Measurements from ENCODE around the gene FAM131A.

FAM131A gene

GRCh38 chr3:184378651-184379357 is 41.4 kb downstream of the FAM131A start:
- no peak for ATAC-seq

GRCh38 chr3:184379358-184380184 is 42.2 kb downstream of the FAM131A start, which contains the start of gene CHRD:
Gene CHRD (plus strand): TSS chr3:184380054. CDS start chr3:184380319, 265 bp downstream.
- ATAC-seq: no peak

- peak; percentile 10 to 15 for ATAC-seq
These were observed 42.8 kb downstream of the FAM131A start for GRCh38 chr3:184380185-184380626.

GRCh38 chr3:184380627-184381260 is 43.3 kb downstream of the FAM131A start:
- ATAC-seq: peak; percentile 18 to 30

GRCh38 chr3:184381261-184382224 is 44.1 kb downstream of the FAM131A start:
- ATAC-seq: no peak

- no peak for ATAC-seq
These were observed 45.1 kb downstream of the FAM131A start for GRCh38 chr3:184382326-184383032.

- ATAC-seq: no peak
These were observed 45.8 kb downstream of the FAM131A start for GRCh38 chr3:184383033-184383740.

- no peak for ATAC-seq
These were observed 46.9 kb downstream of the FAM131A start for GRCh38 chr3:184384342-184384741.

- no peak for ATAC-seq
These were observed 47.5 kb downstream of the FAM131A start for GRCh38 chr3:184384856-184385422.

GRCh38 chr3:184386047-184386806 is 48.8 kb downstream of the FAM131A start:
- no peak for ATAC-seq

- no peak for ATAC-seq
These were observed 49.8 kb downstream of the FAM131A start for GRCh38 chr3:184387174-184387714.

GRCh38 chr3:184388164-184388935 is 51.0 kb downstream of the FAM131A start:
- no peak for ATAC-seq

GRCh38 chr3:184388936-184389230 is 51.5 kb downstream of the FAM131A start:
- no peak for ATAC-seq

GRCh38 chr3:184389384-184389783 is 52.0 kb downstream of the FAM131A start:
- ATAC-seq: no peak

GRCh38 chr3:184389935-184390528 is 52.6 kb downstream of the FAM131A start:
- no peak for ATAC-seq

GRCh38 chr3:184391266-184391665 is 53.9 kb downstream of the FAM131A start:
- no peak for ATAC-seq

GRCh38 chr3:184395320-184395660 is 57.9 kb downstream of the FAM131A start:
- ATAC-seq: no peak
